GM21390 (cell line): ENCODE measurements around the gene MPHOSPH8.
"Not testable (repeated sequence)": the region's sequence is repeated elsewhere in the genome, so short reads cannot be mapped to it uniquely, and the experiment has no call there.

Experiments used
- ATAC-seq: cut with Tn5 transposase; IDR thresholded peaks from one replicate; pipeline ENCODE4 v1.9.1; 2021; ENCODE audit not compliant: unreplicated experiment

Gene MPHOSPH8

DNA sequence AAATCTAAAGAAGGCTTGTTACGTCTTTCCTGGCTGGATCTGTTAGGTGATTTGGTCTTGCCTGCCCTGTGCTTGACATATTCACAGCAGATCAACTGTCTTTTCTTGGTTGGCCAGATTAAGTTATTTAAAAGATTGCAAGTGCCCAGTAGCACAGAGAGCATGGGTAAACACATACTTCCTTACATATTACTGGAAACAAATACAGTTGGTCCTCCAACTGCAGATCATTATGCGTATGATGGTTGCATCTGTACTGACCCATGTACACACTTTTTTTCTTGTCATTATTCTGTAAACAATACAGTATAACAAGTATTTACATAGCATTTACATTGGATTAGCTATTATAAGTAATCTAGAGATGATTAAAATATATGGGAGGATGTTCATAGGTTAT is 9.2 kb upstream of the MPHOSPH8 start:
- ATAC-seq: no peak

DNA sequence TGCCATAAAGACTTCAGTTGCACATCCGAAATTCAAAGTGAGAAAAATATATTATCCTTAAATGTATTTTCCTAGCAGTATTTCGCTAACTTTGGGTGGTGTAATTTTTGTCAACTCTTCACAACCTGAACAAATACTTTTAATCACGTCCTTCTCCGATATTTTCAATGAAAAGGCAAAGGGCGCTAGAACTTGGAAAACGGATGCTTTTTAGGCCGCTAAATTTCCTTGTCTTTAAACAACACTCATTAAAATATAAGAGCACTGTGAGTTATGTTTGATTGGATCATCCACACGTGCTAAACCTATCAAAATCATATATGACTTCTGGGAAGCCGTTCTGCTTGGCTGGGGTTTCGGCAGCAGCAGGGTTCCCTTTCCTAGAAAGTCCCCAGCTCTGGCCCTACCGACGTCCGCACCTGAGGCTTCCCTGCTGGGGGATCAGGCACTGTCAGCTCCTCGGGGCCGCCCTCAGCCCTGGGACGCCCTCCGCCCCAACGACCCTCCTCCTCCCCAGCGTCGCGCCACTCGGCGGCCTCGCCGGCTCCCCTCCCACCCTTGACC is 462 bp upstream of the MPHOSPH8 start:
- ATAC-seq: no peak

DNA sequence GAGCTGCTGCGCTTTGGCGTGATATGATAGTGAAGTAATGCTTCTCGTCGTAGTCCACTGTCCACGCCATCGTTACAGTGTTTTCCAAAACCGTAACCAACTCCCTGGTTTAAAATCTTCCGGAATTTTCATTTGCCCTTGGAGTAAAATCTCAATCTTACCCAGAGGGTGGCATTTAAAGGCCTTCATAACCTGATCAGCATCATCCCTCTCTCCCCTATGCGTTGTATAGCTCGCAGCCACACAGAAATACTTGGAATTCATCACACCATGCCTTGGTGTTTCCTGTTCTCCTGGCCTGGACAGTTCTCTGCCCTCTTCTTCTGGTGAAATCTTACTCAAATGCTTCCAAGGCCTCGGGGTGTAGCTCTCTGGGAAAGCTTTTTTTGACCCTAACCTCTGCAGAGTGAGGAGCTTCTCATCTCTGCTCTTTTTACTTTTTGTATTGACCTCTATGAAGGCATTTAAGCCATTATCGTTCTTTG is 839 bp downstream of the MPHOSPH8 start:
- ATAC-seq: peak; percentile 24

DNA sequence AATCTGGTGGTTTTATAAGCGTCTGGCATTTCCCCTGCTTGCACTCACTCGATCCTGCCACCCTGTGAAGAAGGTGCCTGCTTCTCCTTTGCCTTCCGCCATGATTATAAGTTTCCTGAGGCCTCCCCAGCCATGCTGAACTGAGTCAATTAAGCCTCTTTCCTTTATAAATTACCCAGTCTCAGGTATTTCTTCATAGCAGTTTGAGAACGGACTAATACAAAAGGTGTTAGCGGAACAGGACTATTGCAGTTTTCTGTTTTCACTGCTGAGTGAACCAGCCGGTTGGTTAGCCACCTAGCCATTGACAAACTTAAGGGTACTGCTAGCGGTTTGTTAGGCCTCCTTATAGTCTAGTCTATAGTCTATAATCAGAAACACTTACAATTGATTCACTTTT is 2.5 kb downstream of the MPHOSPH8 start:
- ATAC-seq: not testable (repeated sequence)

DNA sequence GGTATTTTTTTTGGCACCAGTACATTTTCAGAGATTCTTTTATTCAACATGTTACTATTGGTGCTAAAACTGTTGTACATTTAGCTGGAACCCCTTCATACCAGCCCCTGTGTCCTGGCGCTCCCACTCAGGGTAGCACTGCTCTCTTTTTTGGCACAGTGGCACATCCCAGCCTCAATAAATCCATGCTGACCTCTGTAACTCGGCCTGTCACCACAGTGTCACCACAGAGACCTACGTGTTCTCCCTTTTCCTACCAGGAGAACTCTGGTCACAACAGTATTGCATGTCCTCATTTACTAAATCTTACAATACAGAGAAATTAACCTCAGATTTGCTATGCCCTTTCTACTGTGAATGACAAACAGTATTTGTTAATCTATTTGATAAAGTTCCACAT is 10.2 kb downstream of the MPHOSPH8 start:
- ATAC-seq: no peak

DNA sequence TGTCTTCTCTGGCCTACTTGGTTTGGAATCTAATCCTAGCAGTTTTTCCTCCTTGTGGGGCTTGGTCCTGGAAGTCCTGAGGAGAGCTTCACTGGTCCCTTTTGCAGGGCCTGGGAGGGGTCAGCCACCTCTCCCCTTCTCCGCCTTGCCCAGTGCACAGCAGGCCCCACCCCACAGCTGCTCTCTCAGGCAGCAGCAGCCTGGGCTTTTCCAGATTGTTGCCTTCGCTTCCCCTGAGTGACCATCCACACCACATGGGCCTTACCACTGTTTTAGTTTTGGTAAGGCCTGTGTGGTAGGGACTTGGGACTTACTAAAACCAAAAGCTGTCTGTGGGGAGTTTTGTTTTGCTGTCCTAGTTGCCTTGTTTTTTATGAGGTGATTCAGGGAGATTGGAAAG is 11.5 kb downstream of the MPHOSPH8 start:
- no peak for ATAC-seq

DNA sequence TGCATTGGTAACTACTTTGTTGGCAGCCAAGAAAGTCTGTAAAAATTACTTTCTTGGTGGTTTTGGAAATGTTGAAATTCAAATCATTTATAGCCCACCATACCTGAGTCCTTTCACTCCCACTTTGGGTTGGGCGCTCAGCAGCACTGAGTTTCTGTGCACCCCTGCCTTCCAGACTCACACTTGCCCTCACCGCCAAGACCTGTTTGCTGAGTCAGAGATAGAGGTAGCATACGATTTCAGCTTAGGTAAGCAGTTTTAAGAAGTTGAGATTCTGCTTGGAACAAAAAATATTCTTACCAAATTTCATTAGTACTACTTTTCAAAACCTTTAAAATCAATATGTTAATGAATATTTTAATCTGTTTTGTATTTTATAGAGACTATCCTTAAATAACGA is 12.6 kb downstream of the MPHOSPH8 start:
- ATAC-seq: no peak

DNA sequence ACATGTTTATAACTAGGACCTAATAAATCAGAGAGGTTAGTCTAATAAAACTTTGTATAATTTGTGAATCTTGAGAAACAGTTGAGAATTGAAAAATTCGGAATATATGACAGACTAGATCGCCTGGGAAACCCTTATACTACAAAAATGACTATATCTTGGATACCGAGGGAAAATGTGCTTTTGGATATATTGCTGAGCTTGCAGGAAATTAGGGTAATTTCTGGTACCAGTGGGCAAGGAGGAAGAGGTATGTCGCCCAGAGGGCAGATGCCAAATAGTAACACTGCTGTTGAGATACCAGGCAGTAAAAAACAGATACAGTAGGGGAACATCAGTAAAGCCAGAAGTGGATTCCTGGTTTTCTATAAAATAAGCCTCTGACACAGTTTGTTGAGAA is 17.3 kb downstream of the MPHOSPH8 start:
- ATAC-seq: no peak

DNA sequence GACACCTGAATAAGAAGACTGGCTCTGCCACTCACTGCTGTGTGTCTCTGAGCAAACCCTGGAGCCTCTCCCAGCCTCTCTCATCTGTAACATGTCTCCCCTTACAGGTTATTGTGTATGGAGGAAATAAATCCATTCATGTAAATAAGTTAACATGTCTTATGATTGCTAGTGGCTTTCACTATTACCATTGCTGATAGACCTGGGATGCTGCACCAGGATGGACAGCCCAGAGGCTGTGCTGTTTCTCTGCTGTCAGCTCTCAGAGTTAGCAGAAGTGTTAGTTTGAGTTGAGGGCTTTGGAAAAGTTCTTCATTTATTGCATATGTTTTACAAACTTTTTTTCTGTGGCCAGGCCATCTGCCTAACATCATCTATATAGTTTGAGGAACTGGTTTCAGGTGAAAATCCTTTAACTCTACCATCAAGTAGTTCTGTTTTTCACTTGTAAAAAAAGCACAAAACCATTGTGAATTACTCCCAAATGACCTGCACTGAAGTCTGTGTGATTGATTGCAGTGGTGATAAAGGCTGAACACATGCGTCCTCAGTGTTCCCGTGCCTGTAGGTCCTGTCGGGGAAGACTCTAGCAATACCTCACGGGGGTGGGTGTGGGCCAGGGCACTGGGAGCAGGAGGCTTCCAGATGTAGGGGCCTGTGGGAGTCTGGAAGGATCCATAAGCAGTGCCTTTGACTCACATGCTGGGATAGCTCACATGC is 24.6 kb downstream of the MPHOSPH8 start:
- ATAC-seq: no peak

DNA sequence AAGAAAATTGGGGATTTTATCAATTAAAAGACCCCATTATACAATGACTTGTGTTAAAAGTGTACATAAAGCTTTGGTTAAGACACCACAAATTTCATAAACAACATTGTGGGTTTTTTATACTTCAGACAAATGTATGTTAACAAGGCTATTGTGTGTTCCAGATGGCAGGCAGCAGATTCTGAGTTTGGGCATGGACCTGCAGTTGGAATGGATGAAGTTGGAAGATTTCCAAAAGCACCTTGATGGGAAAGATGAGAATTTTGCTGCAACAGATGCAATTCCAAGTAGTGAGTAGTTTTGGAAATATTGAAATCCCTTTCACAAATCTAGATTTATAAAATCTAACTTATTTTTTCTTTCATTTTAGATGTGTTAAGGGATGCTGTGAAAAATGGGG is 25.4 kb downstream of the MPHOSPH8 start:
- ATAC-seq: no peak

DNA sequence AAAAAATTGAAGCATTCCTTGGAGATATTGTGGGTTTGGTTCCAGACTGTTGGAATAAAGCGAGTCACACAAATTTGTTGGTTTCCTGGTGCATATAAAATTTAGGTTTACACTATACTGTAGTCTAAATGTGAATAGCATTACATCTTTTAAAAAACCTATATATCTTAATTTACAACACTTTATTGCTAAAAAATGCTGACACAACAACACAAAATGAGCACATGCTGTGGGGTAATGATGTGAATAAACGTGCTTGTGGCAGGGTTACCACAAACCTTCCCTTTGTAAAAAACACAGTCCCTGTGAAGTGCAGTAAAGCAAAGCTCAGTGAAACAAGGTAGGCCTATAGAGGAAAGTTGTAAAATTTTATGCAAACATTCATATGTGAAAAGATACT is 27.7 kb downstream of the MPHOSPH8 start:
- ATAC-seq: no peak

DNA sequence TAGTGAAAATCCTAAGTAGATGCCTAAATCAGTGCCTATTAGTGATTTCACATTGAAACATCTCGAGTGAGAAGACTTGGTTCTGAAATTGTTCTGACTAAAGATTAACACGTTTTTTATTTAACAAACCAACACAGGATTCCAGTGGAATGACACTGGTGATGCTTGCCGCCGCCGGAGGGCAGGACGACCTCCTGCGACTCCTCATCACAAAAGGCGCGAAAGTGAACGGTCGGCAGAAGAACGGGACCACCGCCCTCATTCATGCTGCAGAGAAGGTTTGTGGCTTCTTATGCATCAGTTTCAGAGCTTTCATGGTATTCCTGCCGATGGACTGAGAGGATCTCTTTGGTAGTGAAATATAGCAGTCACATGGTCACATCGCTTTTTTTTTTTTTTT is 28.1 kb downstream of the MPHOSPH8 start:
- no peak for ATAC-seq

DNA sequence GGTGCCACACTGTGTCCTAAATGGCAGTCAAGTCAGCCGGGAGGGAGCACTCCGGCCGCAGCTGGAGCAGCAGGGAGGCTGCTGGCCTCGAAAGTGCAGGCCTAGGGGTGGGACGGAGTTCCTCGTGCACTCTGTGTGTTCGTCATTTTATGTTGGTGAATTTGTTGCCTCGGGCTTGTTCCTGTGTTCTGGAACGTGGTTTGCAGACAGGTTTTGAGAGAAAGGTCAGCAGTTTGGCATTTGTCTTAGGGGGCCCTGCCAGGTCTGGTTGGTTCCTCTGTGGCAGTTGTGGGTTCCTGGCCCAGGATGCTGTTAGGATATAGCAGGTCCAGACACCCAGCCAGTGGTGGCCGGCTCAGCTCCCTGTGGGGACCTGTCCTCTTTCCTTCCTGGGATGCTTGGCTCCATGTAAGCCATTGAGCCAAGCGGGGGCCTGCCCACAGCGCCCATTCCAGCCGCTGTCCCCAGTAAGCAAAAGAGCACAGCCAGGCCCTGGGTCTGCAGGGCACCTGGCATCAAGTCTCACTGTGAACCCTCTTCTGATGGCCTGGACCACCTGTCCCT is 30.0 kb downstream of the MPHOSPH8 start:
- no peak for ATAC-seq

DNA sequence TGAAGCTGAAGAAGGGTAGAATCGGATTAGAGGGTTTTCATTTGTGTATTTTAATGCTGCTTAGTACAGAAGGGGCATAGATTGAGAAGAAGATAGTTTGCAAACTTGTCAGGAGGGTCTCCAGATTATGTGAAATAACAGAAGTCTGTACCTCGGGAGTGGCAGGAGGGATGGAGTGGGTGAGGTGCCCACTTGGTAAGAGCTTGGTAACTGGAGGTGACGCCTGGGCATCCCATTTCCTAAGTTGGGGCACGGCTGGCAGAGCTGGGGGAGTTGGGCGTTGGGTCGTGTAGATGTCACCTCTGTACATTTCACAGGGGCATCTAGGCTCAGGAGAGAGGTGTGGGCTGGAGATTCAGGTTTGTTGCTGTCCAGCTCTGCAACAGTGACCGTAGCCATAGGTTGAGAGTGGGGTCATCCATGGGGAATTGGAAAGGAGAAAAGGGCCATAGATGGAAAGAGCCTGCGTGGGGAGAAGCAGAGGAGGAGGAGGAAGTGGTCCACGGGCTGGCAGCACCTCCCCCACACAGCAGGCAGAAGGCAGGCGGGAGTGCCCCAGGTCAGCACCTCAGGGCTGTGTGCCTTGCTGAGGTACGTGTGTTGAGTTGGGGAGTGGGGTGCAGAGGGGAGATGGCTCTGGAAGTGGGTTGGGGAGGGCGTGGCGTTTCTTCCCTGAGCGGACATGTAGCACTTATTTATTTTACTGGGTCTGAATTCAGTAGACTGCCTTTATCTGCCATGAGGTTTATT is 31.2 kb downstream of the MPHOSPH8 start:
- ATAC-seq: no peak

DNA sequence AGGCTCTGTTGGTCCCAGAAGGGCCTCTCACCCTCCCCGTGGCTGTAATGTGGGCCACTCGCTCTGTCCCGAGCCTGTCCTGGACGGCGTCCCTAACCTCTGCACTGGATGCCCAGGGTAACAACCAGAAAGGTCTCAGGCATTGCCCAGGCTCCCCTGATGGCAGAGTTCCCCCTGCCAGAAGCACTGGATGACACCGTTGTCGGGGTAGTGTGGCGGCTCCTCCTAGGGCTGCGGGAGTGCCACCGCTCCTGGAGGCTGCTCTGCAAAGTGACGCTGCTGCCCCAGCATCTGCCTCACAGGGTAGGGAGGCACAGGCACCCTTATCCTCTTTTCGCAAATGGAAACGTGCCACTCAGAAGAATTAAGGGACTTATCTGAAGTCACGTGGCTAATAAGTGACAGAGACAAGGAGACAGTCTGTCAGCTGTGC is 32.0 kb downstream of the MPHOSPH8 start:
- ATAC-seq: no peak

DNA sequence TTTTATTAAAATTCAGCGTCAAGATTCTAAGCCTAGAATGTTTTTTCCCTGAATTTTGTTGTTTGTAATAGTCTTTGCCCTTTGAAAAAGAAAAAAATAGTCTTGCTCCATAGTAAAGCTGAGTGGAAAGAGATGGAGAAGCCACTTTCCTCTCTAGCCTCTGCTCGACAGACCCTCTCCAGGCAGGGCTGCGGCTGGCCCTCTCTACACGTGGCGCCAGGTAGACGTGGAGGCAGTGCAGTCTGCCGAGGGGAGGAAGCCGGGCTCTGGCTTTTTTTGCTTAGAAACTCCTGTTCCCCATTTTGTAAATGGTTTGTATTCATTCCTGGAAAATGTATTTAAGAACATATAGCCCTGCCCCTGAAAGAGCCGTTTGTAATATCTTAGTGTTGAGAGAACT is 35.3 kb downstream of the MPHOSPH8 start:
- no peak for ATAC-seq

DNA sequence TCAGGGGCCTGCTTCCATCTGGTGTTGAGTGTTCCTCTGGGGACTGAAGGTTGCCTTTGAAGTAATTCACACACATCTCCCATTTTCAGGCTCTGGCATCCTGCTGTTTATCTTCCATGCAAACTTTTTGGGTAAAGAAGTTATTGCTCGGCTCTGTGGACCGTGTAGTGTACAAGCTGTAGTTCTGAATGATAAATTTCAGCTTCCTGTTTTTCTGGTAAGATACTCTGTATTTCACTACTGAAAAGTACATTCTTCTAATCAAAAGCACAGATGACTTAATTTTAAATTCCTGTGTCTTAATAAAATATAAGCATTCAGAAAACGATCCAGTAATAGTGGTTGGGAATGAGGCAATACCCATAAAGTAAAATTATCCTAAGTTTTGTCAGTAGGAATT is 36.7 kb downstream of the MPHOSPH8 start:
- ATAC-seq: no peak

DNA sequence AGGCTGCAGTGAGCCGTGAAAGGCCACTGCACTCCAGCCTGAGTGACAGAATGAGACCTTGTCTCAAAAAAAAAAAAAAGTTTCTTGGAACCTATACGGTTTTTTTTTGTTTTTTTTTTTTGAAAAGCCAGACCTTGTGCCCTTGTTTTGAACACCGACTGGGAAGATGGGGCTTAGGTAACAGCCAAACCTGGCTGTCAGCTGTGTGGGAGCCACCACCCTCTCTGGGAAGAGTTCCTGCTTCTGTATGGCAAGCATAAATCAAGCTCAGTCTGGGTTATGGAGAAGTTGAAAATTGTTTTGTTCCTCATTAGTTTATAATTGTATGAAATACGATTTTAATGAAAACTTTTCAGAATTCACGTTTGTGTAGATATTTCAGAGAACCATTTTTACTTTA is 39.5 kb downstream of the MPHOSPH8 start:
- ATAC-seq: no peak

DNA sequence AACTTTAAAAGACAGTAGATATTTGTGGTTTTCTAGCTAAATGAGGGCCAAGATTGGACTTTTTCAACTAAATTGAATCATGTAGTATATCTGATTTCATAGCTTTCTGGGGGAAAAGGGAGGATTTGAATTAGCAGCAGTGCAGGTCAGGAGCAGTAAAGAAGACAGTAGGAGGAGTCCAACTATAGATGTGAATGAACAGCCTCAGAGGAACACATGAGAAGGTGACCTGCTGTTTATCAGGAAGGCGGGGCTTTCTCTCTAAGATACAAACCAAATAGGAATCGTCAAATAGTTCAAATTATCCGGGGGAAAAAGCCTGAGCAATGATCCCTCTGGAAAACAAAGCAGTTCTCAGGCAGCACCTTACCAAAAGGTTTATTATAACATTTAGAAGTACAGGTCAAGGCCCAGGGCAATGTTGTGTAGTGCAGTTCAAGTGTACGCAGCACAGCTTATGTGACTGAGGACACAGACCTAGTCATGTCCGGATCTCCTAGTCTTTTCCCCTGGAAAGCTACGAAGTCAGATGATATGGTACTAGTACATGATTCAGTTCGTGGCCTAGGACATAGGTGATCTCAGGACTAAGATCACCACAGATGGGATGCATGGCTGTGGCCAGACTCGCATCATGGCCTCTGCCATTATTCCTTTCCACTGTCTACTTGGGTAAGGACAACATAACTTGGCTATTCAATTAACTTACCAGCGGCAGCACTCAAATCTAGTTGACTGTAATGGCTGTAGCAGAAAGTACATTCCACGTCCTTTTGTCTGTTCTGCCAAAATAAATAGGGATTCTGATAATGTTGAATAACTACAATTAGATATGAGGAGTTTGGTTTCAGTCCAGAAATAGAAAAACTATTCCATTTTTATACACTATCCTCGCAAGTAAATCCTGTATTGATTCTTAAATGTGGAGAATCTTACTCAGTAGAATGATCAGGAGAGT is 40.3 kb downstream of the MPHOSPH8 start:
- no peak for ATAC-seq

DNA sequence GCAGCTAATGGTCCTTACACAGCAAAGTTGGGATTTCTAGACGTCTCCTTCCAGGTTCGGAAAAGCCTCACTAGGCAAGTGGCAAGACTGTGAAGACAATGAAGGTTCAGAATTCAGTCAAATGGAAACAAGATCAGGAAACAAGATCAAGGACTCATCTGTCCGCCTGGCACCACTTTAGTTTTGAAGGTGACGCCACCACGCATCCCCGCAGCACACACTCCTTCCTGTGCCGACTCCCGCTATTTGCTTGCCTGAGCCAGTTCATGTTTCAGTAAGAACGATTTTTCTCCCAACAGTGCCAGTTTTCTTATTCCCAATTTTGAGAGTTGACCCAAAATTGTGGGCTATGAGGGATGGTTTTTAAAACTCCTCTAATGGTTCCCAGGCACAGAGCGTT is 41.4 kb downstream of the MPHOSPH8 start:
- ATAC-seq: no peak

DNA sequence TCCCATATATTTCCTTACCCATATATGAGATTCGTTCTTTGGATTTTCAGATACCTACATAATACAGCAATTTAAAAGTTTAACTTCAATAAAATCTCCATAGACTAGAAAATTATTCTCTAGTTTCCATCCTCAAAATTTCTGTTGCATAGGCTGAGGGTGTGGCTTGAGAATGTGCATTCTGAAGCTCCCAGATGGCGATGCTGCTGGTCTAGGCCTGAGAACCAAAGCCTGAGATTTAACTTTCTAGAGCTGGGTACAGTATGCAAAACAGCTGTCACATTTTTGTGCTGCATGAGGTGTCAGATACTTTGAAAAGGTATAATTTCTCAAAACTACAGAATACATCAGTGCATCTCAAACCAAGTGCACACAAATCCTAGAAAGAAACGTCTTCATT is 42.7 kb downstream of the MPHOSPH8 start:
- no peak for ATAC-seq
